PC-9 (cell line): ENCODE data around the gene PPP1R27. TPM values are rescaled to one million over a fixed set of nuclear protein-coding genes. Genes with fewer than 3 reads are reported as not detected.

Source experiments
- BruUV-seq: library from RNA; stranded (reverse); fragments of 400-500 nt; replicated peaks from 2 replicates; lab custom pipeline; 2021; lab: Mats Ljungman, UMichigan
- CTCF ChIA-PET: fragments of 300-600 bp; sonication (Branson Sonifier 250); formaldehyde crosslinking; loops from one replicate; lab custom pipeline; 2022; ENCODE audit warnings: antibody characterized with exemption; lab: Charles Lee
- POLR2A ChIA-PET: fragments of 300-600 bp; sonication (Branson Sonifier 250); formaldehyde crosslinking; loops from one replicate; lab custom pipeline; 2022; ENCODE audit warnings: antibody characterized with exemption; ENCODE audit not compliant: unreplicated experiment; lab: Charles Lee
- DNase-seq, 2 experiments: peaks; one replicate each; pipeline versions ENCODE4 v3.0.0 to v3.0.0-alpha.2; 2015 to 2022; ENCODE audit warnings: mixed read lengths in 1 of 2
- H2AFZ ChIP-seq: fragments of 200-600 bp; sonication (generic); 2 replicates; pipeline ENCODE4 v1.8.1; 2017; ENCODE audit warnings: antibody characterized with exemption
- H3F3A ChIP-seq: fragments of 200-600 bp; sonication (generic); 2 replicates; pipeline ENCODE4 v1.8.1; 2017; ENCODE audit warnings: antibody characterized with exemption, mild to moderate bottlenecking, low read depth; ENCODE audit not compliant: insufficient read depth
- H3K27ac ChIP-seq: fragments of 200-600 bp; sonication (generic); 2 replicates; pipeline ENCODE4 v1.6.1; 2016; ENCODE audit warnings: mixed run types
- H3K27me3 ChIP-seq: fragments of 200-600 bp; sonication (generic); 2 replicates; pipeline ENCODE4 v1.6.1; 2016; ENCODE audit warnings: low read depth, mixed run types; ENCODE audit not compliant: insufficient read depth
- H3K36me3 ChIP-seq: fragments of 200-600 bp; sonication (generic); 2 replicates; pipeline ENCODE4 v1.6.1; 2016; ENCODE audit warnings: low read depth, mixed run types
- H3K4me1 ChIP-seq: fragments of 200-600 bp; sonication (generic); replicated peaks from 2 replicates; pipeline ENCODE4 v1.6.1; 2016; ENCODE audit warnings: mixed run types; ENCODE audit not compliant: insufficient read depth
- H3K4me2 ChIP-seq: fragments of 200-600 bp; sonication (generic); 2 replicates; pipeline ENCODE4 v1.6.1; 2017; ENCODE audit warnings: mixed run types
- H3K4me3 ChIP-seq: fragments of 200-600 bp; sonication (generic); 2 replicates; pipeline ENCODE4 v1.6.1; 2016; ENCODE audit warnings: mixed run types
- H3K79me2 ChIP-seq: fragments of 200-600 bp; sonication (generic); 2 replicates; pipeline ENCODE4 v1.6.1; 2017; ENCODE audit warnings: low read depth, mixed run types
- H3K9me2 ChIP-seq: fragments of 200-600 bp; sonication (generic); 2 replicates; pipeline ENCODE4 v1.8.1; 2017; ENCODE audit warnings: mild to moderate bottlenecking; ENCODE audit not compliant: insufficient read depth
- H3K9me3 ChIP-seq: fragments of 200-600 bp; sonication (generic); 2 replicates; pipeline ENCODE4 v1.8.1; 2016; ENCODE audit warnings: low read depth; ENCODE audit not compliant: insufficient read depth
- H4K20me1 ChIP-seq: fragments of 200-600 bp; sonication (generic); 2 replicates; pipeline ENCODE4 v1.8.1; 2017; ENCODE audit not compliant: insufficient read depth
- CTCF ChIP-seq: fragments of 200-600 bp; sonication (generic); conservative IDR thresholded peaks from 2 replicates; pipeline ENCODE4 v1.6.1; 2017; ENCODE audit warnings: mixed run types, antibody characterized with exemption, mild to moderate bottlenecking, moderate library complexity
- EZH2 ChIP-seq: fragments of 200-600 bp; sonication (generic); IDR thresholded peaks from 2 replicates; pipeline ENCODE4 v1.8.0; 2017; ENCODE audit warnings: antibody characterized with exemption, low read depth
- intact Hi-C: fragments of 100-400 bp; cut with micrococcal nuclease; formaldehyde crosslinking; loops from one replicate; pipeline ENCODE4 v1.10.0; 2022; ENCODE audit not compliant: unreplicated experiment
- total RNA-seq: library from RNA; stranded (reverse); gene quantifications from 2 replicates; pipeline ENCODE4 v1.2.3, GENCODE V29; 2021

The PPP1R27 gene
- total RNA-seq, 1 experiment from 2014 or later: not detected

GRCh38 chr17:81878294-81878693, 43.4 kb upstream of the PPP1R27 start:
- Histone ChIP-seq H3F3A (peaks cover 14% of the 10 kb centered on the region; the same call in 1 of the 2 replicates), H2AFZ (no peak overlapping the region), H3K79me2 (no peaks in the 10 kb centered on the region), H3K9me3 (no peaks in the 10 kb centered on the region), H3K9me2 (no peaks in the 10 kb centered on the region), H3K36me3 (no peaks in the 10 kb centered on the region), H3K4me2 (no peak overlapping the region), H3K27ac (no peak overlapping the region), H3K27me3 (no peaks in the 10 kb centered on the region), H4K20me1 (no peaks in the 10 kb centered on the region), H3K4me1 (no peaks in the 10 kb centered on the region), H3K4me3 (no peak overlapping the region)
- CTCF ChIA-PET: no interaction called here
- no peak for DNase-seq
- no peak for TF ChIP-seq EZH2
- TF ChIP-seq CTCF: no peak
- no TSS peak for BruUV-seq
- intact Hi-C loops: no loop called here
- POLR2A ChIA-PET: no interaction called here

- ChIA-PET CTCF (no interaction called here), POLR2A (no interaction called here)
- Histone ChIP-seq H3F3A (peaks cover 17% of the 10 kb centered on the region; the same call in 1 of the 2 replicates), H3K79me2 (peaks cover 6% of the 10 kb centered on the region), H3K9me3 (no peaks in the 10 kb centered on the region), H3K4me1 (0 out of 2 replicates have a peak, but pooled peaks cover 2% of the 10 kb centered on the region), H3K27me3 (no peaks in the 10 kb centered on the region), H3K36me3 (no peaks in the 10 kb centered on the region), H3K4me2 (no peak overlapping the region), H3K4me3 (no peak overlapping the region), H4K20me1 (no peaks in the 10 kb centered on the region), H2AFZ (no peak overlapping the region), H3K9me2 (no peaks in the 10 kb centered on the region), H3K27ac (no peak overlapping the region)
- BruUV-seq: no TSS peak
- intact Hi-C loops: no loop called here
- DNase-seq: no peak
- TF ChIP-seq EZH2: no peak
- no peak for TF ChIP-seq CTCF
These were observed 42.7 kb upstream of the PPP1R27 start for GRCh38 chr17:81877569-81877968.

GRCh38 chr17:81871387-81872230, 36.8 kb upstream of the PPP1R27 start:
- Histone ChIP-seq H3F3A (peaks cover 53% of the 10 kb centered on the region), H3K9me2 (no peaks in the 10 kb centered on the region), H3K4me3 (peak overlapping the region; percentile 88), H3K27ac (peak overlapping the region; percentile 87), H3K9me3 (no peaks in the 10 kb centered on the region), H3K4me2 (peak overlapping the region; percentile 95), H3K27me3 (no peaks in the 10 kb centered on the region), H3K79me2 (peaks cover 29% of the 10 kb centered on the region), H3K36me3 (no peaks in the 10 kb centered on the region), H2AFZ (peak overlapping the region; percentile 77), H3K4me1 (0 out of 2 replicates have a peak, but pooled peaks cover 14% of the 10 kb centered on the region), H4K20me1 (peaks cover 17% of the 10 kb centered on the region)
- peak; percentile 47 to 91 for DNase-seq
- ChIA-PET CTCF (no interaction called here), POLR2A (interaction anchor here (0.7 kb wide), 1 partner anchor 149 kb away, joined by 3 read pairs; no protein-coding TSS in a partner anchor)
- intact Hi-C loops: loop anchor here (2.0 kb wide), 1 partner anchor 151 kb away; the partner anchor contains the start of genes CENPX and LRRC45
- TSS peak; percentile 63 for BruUV-seq
- no peak; the same call in 1 of the 2 replicates for TF ChIP-seq CTCF
